ENCODE measurements around the gene TPO. TPM values are rescaled to one million over a fixed set of nuclear protein-coding genes. Genes with fewer than 3 reads are reported as not detected.

The TPO gene
- total RNA-seq, 8 experiments from 2014 or later: 0.11 to 0.66 (median 0.27) TPM; not detected in 1

DNA sequence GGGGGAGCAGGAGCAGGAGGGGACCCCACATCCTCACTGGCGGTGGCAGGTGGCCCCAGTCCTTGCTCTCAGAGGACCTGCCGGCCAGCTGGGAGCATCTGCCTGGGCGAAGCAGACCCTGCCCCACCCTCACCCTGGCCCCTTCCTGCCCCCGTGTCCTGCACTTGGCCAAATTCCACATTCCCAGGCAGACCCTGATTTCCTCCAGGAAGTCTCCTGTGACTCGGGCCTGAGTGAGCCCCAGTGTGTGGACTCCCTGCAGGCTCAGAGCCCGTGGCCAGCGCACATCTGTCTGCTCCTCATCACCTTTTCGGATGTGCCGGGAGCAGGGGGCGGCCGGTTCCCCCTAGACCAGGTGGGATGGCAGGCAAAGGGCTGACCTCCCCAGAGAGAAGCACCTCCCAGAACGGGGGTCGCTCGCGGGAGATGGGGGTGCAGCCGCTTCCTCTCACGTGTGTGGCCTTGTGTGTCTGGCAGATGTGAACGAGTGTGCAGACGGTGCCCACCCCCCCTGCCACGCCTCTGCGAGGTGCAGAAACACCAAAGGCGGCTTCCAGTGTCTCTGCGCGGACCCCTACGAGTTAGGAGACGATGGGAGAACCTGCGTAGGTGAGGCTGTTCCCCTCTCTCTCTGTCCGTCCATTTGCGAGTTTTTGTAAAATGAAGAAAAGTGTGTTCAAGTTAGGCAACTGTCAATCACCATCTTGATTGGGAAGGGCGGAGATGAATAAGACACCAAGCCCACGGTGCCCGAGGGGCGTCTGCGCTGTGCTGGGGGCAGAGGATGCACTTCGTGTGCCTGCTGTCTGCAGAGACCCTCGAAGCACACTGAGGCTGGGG, 90.4 kb downstream of the TPO start:
- WGBS, 10 experiments: 66 to 100% (median 86%) methylated on average over 1 to 16 of the region's 36 CpGs; no CpG with 5 or more reads in 4 of the 10 experiments
- H3K27ac ChIP-seq: no peak overlapping the region
- H3K4me1 ChIP-seq (replicated peaks in 1 of 2): no peaks in the 10 kb centered on the region
- H3K4me3 ChIP-seq: no peak overlapping the region
- in situ Hi-C loops (cut with MboI; ENCODE audit: low pct_unique_long_range_greater_than_20kb in 2 of 9, low sequenced_read_pairs in 9 of 9, unreplicated experiment in 9 of 9): no loop called here
- no peak for ATAC-seq (replicated peaks in 6 of 8)

DNA sequence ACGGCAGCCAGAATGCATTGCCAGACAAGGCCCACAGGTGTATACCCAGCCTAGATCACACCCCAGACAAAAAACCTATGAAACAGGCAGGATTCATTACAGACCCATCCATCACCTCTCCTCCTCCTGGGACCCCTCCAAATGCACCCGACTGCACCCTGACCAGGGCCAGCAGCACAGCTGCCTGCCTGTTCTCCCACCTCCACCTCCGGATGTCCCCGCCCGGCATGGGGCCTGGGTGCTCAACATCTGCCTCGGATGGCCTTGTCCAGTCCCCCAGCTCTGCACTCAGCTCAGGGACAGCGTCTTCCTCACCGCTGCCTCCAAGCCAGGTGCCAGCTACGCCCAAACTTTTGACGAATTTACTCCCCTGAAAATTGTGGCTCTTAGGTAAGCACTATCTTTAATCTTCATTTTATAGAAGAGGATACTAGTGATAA, 91.1 kb downstream of the TPO start:
- in situ Hi-C loops (cut with MboI; ENCODE audit: low pct_unique_long_range_greater_than_20kb in 2 of 9, low sequenced_read_pairs in 9 of 9, unreplicated experiment in 9 of 9): no loop called here
- Histone ChIP-seq H3K27ac (no peak overlapping the region), H3K4me3 (no peak overlapping the region), H3K4me1 (replicated peaks in 1 of 2) (no peaks in the 10 kb centered on the region)
- WGBS, 10 experiments: 40 to 100% (median 80%) methylated on average over 1 to 9 of the region's 10 CpGs; no CpG with 5 or more reads in 3 of the 10 experiments
- no peak for ATAC-seq (replicated peaks in 6 of 8)

- H3K4me1 ChIP-seq (replicated peaks in 1 of 2): no peaks in the 10 kb centered on the region
- H3K27ac ChIP-seq: no peak overlapping the region
- in situ Hi-C loops (cut with MboI; ENCODE audit: low pct_unique_long_range_greater_than_20kb in 2 of 9, low sequenced_read_pairs in 9 of 9, unreplicated experiment in 9 of 9): no loop called here
Observed at GRCh38 chr2:1505031-1505441, 91.8 kb downstream of the TPO start.

GRCh38 chr2:1509271-1510065, 96.2 kb downstream of the TPO start:
- Histone ChIP-seq H3K4me1 (replicated peaks in 1 of 2) (no peaks in the 10 kb centered on the region), H3K27ac (no peak overlapping the region), H3K4me3 (no peak overlapping the region)
- in situ Hi-C loops (cut with MboI; ENCODE audit: low pct_unique_long_range_greater_than_20kb in 2 of 9, low sequenced_read_pairs in 9 of 9, unreplicated experiment in 9 of 9): no loop called here
- WGBS, 10 experiments: 0 to 80% (median 17%) methylated on average over 1 to 4 of the region's 5 CpGs; no CpG with 5 or more reads in 2 of the 10 experiments
- peak in 3 of 8 experiments; percentile 72 to 84 (median 76) for ATAC-seq (replicated peaks in 6 of 8)

More at GRCh38 chr2:1505031-1505441, 91.8 kb downstream of the TPO start:
- no peak overlapping the region for H3K4me3 ChIP-seq
- WGBS, 10 experiments: 73 to 100% (median 78%) methylated on average over 1 to 4 of the region's 10 CpGs; no CpG with 5 or more reads in 7 of the 10 experiments
- ATAC-seq (replicated peaks in 6 of 8): no peak

DNA sequence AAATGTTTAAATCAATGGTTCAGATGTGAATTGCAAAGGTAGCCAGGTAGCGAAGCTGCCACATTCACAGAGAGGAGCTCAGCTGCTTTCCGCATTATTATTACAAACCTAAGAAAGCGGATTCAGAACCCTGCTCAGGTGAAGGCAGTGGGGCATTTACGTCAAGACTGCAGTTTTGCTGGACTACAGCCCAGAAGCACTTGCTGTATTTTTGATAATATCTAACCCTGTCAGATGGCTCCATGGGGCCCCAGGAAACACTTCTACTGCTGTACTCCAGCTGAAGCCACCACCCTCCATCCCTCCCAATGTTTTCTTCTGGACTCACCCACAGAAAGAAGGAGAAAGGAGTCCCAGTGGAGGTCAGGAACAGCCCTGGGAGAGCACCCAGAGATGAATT, 96.9 kb downstream of the TPO start:
- 22 to 81% (median 76%) methylated on average over 2 to 4 of the region's 4 CpGs; no CpG with 5 or more reads in 3 of the 10 experiments for WGBS, 10 experiments
- in situ Hi-C loops (cut with MboI; ENCODE audit: low pct_unique_long_range_greater_than_20kb in 2 of 9, low sequenced_read_pairs in 9 of 9, unreplicated experiment in 9 of 9): no loop called here
- H3K4me1 ChIP-seq (replicated peaks in 1 of 2): no peaks in the 10 kb centered on the region
- H3K27ac ChIP-seq: no peak overlapping the region
- H3K4me3 ChIP-seq: no peak overlapping the region
- peak in 3 of 8 experiments; percentile 13 to 41 (median 40) for ATAC-seq (replicated peaks in 6 of 8)

DNA sequence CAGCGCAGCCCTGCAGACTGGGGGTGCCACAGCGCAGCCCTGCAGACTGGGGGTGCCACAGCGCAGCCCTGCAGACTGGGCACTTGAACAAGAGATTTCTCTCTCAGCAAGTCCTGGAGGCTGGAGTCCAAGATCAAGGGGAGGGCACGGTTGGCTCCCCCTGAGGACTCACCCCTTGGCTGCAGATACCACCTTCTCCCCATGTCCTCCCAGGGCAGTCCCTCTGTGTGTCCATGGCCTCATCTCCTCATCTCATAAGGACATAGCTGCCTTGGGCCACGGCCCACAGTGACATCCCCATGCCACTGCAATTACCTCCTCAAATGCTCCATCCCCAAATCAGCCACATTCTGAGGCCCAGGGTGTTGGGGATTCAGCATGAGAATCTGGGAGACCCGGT, 98.2 kb downstream of the TPO start:
- no peak for ATAC-seq (replicated peaks in 6 of 8)
- no peak overlapping the region for H3K27ac ChIP-seq
- no peak overlapping the region for H3K4me3 ChIP-seq
- in situ Hi-C loops (cut with MboI; ENCODE audit: low pct_unique_long_range_greater_than_20kb in 2 of 9, low sequenced_read_pairs in 9 of 9, unreplicated experiment in 9 of 9): no loop called here
- no peaks in the 10 kb centered on the region for H3K4me1 ChIP-seq (replicated peaks in 1 of 2)
- 0 to 100% (median 62%) methylated on average over 1 to 3 of the region's 6 CpGs; no CpG with 5 or more reads in 2 of the 10 experiments for WGBS, 10 experiments

DNA sequence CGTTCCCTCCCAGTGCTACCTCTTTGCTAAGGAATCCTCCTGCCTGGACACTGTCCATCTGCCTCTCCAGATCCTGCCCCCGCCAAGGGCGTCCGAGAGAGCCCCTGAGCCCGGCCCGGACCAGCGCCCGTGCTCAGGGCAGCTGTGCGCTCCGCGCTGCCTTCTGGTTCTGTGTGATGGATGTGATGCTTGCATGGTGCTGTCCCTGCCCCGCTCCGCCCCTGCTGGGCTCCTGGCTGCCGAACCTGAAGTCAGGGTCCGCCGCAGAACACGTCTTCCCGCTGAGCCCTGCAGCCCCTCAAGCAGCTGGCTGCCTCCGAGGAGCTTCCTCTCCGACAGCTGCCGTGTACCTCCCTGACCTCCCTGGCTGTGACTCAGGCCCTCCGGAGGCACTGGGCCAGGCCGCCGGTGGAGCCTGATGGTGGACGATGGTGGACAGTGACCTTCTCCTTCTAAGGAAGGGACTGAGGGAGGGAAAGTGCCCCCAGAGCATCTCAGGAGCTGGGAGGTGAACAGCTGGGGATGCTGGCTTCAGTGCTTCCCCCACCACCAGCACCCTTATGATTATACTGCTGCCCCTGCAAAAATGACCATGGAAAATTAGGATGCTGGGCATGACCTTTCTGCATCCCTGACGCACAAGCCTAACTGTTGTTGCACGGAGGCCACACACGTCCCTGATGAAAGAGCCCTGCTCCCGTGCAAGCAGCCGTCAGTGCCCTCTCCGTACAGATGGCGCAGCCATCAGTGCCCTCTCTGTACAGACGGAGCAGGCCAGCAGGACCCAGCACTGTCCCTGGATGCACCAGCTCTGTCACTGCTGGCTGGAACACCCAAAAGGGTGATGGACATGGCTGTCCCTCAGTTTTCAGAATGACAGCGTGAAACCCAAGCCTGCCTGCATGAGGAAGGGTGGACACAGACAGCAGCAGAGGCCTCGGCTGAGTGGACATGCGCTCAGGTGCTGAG, 99.3 kb downstream of the TPO start:
- in situ Hi-C loops (cut with MboI; ENCODE audit: low pct_unique_long_range_greater_than_20kb in 2 of 9, low sequenced_read_pairs in 9 of 9, unreplicated experiment in 9 of 9): no loop called here
- 78 to 98% (median 85%) methylated on average over 1 to 22 of the region's 36 CpGs; no CpG with 5 or more reads in 4 of the 10 experiments for WGBS, 10 experiments
- no peak for ATAC-seq (replicated peaks in 6 of 8)

DNA sequence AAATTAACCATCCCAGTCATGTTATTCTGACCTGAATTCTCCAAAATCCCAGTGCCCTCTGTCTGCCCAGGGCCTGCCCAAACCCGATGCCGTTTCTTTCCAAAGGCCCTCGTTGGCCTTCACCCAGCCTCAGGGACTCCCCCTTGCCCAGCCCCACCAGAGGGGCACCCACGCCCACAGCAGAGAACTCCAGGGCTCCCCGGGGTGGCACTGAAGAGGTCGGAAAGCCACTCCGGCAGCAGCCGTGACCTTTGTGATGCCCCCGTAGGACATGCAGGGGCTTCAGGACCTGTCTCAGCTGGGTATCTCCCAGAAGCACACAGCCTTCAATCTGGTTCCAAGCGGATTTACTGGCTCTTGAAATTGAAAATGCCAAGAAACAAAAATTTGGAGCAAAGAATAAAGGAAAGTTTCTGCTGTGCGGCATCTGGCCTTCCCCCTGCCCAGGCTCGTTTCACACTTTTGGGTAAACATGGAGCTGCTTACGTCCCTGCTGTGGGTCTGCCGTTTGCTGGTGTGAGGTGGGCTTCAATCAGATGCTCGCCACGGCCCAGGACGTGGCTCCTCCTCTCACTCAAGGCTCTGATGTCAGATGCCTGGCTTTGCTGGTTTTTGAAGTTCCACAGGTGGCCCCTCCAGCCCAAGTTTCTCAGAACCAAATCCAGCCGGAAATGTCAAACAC, 101.3 kb downstream of the TPO start:
- H3K4me3 ChIP-seq: no peak overlapping the region
- H3K4me1 ChIP-seq (replicated peaks in 1 of 2): peaks cover 2 to 8% of the 10 kb centered on the region in 2 donors
- no peak overlapping the region for H3K27ac ChIP-seq
- in situ Hi-C loops (cut with MboI; ENCODE audit: low pct_unique_long_range_greater_than_20kb in 2 of 9, low sequenced_read_pairs in 9 of 9, unreplicated experiment in 9 of 9): no loop called here
- no peak for ATAC-seq (replicated peaks in 6 of 8)
- 76 to 91% (median 85%) methylated on average over 1 to 12 of the region's 18 CpGs; no CpG with 5 or more reads in 4 of the 10 experiments for WGBS, 10 experiments

More for the DNA sequence above, 99.3 kb downstream of the TPO start:
- Histone ChIP-seq H3K4me1 (replicated peaks in 1 of 2) (no peaks in the 10 kb centered on the region), H3K27ac (no peak overlapping the region), H3K4me3 (no peak overlapping the region)

DNA sequence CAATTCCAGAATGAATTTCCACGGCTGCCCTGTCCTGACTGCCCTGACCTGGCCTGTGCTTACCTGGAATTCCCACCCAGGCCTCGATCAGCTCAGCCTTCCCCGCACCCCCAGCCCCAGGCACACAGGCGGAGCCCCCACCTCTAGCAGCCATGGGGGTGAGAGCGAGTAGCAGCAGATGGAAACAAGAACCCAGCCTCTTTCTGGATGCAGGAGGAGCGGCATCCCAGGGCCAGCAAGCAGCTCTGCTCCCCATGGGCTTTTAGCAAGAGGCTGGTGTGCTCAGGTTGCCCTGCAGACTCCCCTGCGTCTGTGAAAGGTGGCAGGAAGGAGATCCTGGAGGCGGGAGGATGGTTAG, 101.8 kb downstream of the TPO start:
- H3K4me3 ChIP-seq: no peak overlapping the region
- H3K27ac ChIP-seq: no peak overlapping the region
- in situ Hi-C loops (cut with MboI; ENCODE audit: low pct_unique_long_range_greater_than_20kb in 2 of 9, low sequenced_read_pairs in 9 of 9, unreplicated experiment in 9 of 9): no loop called here
- WGBS, 10 experiments: 33 to 83% (median 60%) methylated on average over 1 to 2 of the region's 8 CpGs; no CpG with 5 or more reads in 6 of the 10 experiments
- no peak for ATAC-seq (replicated peaks in 6 of 8)
- peaks cover 2 to 8% of the 10 kb centered on the region in 2 donors for H3K4me1 ChIP-seq (replicated peaks in 1 of 2)

DNA sequence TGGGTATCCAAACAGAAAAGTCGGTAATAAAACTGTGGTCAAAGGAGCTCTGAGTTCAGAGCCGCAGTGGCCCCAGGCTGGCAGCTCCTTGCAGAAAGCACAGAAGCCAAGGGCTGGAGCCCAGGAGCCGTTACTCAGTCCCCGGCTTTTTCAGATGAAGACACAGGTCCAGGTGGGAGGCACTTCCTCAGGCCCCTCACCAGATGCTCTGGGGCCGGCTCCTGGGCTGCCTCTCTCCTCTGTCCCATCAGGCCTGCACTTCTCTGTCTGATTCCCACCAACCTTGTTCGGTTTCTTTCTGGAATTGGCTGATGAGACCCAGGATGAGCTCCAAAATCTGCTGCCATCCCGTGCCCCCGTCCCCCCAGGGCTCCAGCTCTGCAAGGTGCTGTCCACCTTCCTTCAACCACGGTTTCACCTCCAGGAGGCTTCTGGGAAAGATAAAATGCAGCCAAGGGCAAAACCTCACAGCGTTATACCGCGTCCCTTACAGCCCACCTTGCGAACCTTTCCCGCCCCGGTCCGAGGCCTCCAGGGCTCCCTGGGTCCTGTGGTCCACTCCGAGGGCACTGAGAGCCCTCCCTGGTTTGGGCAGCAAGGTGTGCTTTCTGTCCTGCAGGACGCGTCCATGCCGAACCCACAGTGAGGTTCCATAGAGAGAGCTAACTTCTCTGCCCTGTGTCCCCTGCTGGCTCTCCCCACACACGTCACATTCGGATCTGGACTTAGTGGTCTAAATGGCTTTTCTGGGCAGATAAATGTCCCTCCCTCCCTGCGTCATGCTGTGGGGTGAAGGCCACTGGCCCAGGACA, 102.9 kb downstream of the TPO start:
- Histone ChIP-seq H3K27ac (no peak overlapping the region), H3K4me3 (no peak overlapping the region), H3K4me1 (replicated peaks in 1 of 2) (peaks cover 2 to 8% of the 10 kb centered on the region in 2 donors)
- in situ Hi-C loops (cut with MboI; ENCODE audit: low pct_unique_long_range_greater_than_20kb in 2 of 9, low sequenced_read_pairs in 9 of 9, unreplicated experiment in 9 of 9): no loop called here
- 33 to 100% (median 77%) methylated on average over 1 to 11 of the region's 23 CpGs; no CpG with 5 or more reads in 1 of the 10 experiments for WGBS, 10 experiments
- no peak for ATAC-seq (replicated peaks in 6 of 8)

DNA sequence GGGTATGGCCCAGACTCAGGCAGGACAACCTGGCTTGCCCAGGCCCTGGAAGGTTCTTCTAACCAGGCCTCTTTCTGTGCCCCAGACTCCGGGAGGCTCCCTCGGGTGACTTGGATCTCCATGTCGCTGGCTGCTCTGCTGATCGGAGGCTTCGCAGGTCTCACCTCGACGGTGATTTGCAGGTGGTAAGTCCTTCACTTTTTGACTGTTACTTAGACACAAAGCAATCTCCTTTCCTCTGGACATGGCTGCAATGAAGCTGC, 103.5 kb downstream of the TPO start:
- Histone ChIP-seq H3K4me1 (replicated peaks in 1 of 2) (peaks cover 2 to 8% of the 10 kb centered on the region in 2 donors), H3K4me3 (no peak overlapping the region), H3K27ac (no peak overlapping the region)
- in situ Hi-C loops (cut with MboI; ENCODE audit: low pct_unique_long_range_greater_than_20kb in 2 of 9, low sequenced_read_pairs in 9 of 9, unreplicated experiment in 9 of 9): no loop called here
- ATAC-seq (replicated peaks in 6 of 8): no peak
- WGBS, 10 experiments: 65 to 94% (median 83%) methylated on average over 1 to 7 of the region's 7 CpGs; no CpG with 5 or more reads in 4 of the 10 experiments

Measured in motor neuron (in vitro differentiated cells).